IMR-90 (cell line): ENCODE measurements around the gene CABS1. TPM values are rescaled to one million over a fixed set of nuclear protein-coding genes. Genes with fewer than 3 reads are reported as not detected.

Experiments used
- ATAC-seq: fragments of 200-7000 bp; cut with Tn5 transposase; 2 replicates; pipeline ENCODE4 v1.9.1; 2020; ENCODE audit warnings: low read depth, mild to moderate bottlenecking, moderate library complexity
- BruUV-seq: library from RNA; stranded (reverse); fragments of 400-500 nt; replicated peaks from 2 replicates; lab custom pipeline; 2021; lab: Mats Ljungman, UMichigan
- CTCF ChIA-PET: fragments of 300-600 bp; formaldehyde crosslinking; extraction: SDS; loops from one replicate; lab custom pipeline; 2021; ENCODE audit warnings: antibody characterized with exemption; lab: Yijun Ruan, JAX
- POLR2A ChIA-PET: fragments of 300-600 bp; sonication (Branson Sonifier 250); formaldehyde crosslinking; loops from one replicate; lab custom pipeline; 2022; ENCODE audit warnings: antibody characterized with exemption; ENCODE audit not compliant: unreplicated experiment; lab: Charles Lee
- DNase-seq: peaks from one replicate; pipeline ENCODE4 v3.0.0; 2013
- H2AFZ ChIP-seq: replicated peaks from 2 replicates; pipeline ENCODE3; 2013; ENCODE audit warnings: low read length, mild to moderate bottlenecking; ENCODE audit not compliant: poor library complexity
- H2AK5ac ChIP-seq: 2 replicates; pipeline ENCODE4 v1.6.1; 2013; ENCODE audit warnings: low read depth, low read length, inconsistent platforms
- H2AK9ac ChIP-seq: replicated peaks from 2 replicates; pipeline ENCODE3; 2013; ENCODE audit warnings: mild to moderate bottlenecking, low read depth, low read length, moderate library complexity; ENCODE audit not compliant: poor library complexity
- H2BK120ac ChIP-seq: 2 replicates; pipeline ENCODE4 v1.6.1; 2013; ENCODE audit warnings: low read depth, low read length, inconsistent platforms
- H2BK15ac ChIP-seq: 3 replicates; pipeline ENCODE4 v1.6.1; 2013; ENCODE audit warnings: low read depth, low read length, inconsistent platforms
- H2BK20ac ChIP-seq: 2 replicates; pipeline ENCODE4 v1.6.1; 2013; ENCODE audit warnings: low read depth, mild to moderate bottlenecking, inconsistent platforms, low read length, moderate library complexity
- H2BK5ac ChIP-seq: 2 replicates; pipeline ENCODE4 v1.6.1; 2013; ENCODE audit warnings: mild to moderate bottlenecking, low read depth, low read length, inconsistent platforms; ENCODE audit not compliant: poor library complexity, severe bottlenecking
- H3K14ac ChIP-seq: replicated peaks from 2 replicates; pipeline ENCODE4 v1.6.1; 2013; ENCODE audit warnings: low read depth, low read length, inconsistent platforms
- H3K18ac ChIP-seq: 2 replicates; pipeline ENCODE4 v1.6.1; 2013; ENCODE audit warnings: low read depth, low read length, control low read depth
- H3K23ac ChIP-seq: 2 replicates; pipeline ENCODE4 v1.6.1; 2013; ENCODE audit warnings: low read depth, low read length, inconsistent platforms
- H3K27ac ChIP-seq: 2 replicates; pipeline ENCODE4 v1.5.1; 2013; ENCODE audit warnings: mild to moderate bottlenecking, control low read depth, low read length; ENCODE audit not compliant: insufficient read depth
- H3K27me3 ChIP-seq: 2 replicates; pipeline ENCODE4 v1.6.1; 2013; ENCODE audit warnings: low read length; ENCODE audit not compliant: control insufficient read depth, insufficient read depth
- H3K36me3 ChIP-seq: 2 replicates; pipeline ENCODE4 v1.6.1; 2013; ENCODE audit warnings: low read length, mixed read lengths; ENCODE audit not compliant: control insufficient read depth, insufficient read depth
- H3K4ac ChIP-seq: 2 replicates; pipeline ENCODE4 v1.6.1; 2013; ENCODE audit warnings: low read depth, low read length, inconsistent platforms
- H3K4me1 ChIP-seq: 2 replicates; pipeline ENCODE4 v1.6.1; 2013; ENCODE audit warnings: low read length, mixed read lengths; ENCODE audit not compliant: control insufficient read depth, insufficient read depth
- H3K4me2 ChIP-seq: 2 replicates; pipeline ENCODE4 v1.6.1; 2013; ENCODE audit warnings: low read depth, mild to moderate bottlenecking, control low read depth, low read length, moderate library complexity
- H3K4me3 ChIP-seq: 2 replicates; pipeline ENCODE4 v1.5.1; 2013; ENCODE audit warnings: low read depth, mild to moderate bottlenecking, control low read depth, low read length, moderate library complexity; ENCODE audit not compliant: insufficient read depth
- H3K56ac ChIP-seq: 2 replicates; pipeline ENCODE4 v1.6.1; 2013; ENCODE audit warnings: low read length, inconsistent platforms; ENCODE audit not compliant: insufficient read depth; ENCODE audit errors: extremely low read depth
- H3K79me1 ChIP-seq, 2 experiments: 2 replicates each; pipeline ENCODE4 v1.6.1; 2013; ENCODE audit warnings: low read length in 2 of 2, inconsistent platforms in 1 of 2, low read depth in 1 of 2
- H3K9ac ChIP-seq: 2 replicates; pipeline ENCODE4 v1.6.1; 2013; ENCODE audit warnings: low read depth, low read length, control low read depth
- H3K9me1 ChIP-seq: 2 replicates; pipeline ENCODE4 v1.6.1; 2013; ENCODE audit warnings: low read length, inconsistent platforms; ENCODE audit not compliant: insufficient read depth
- H3K9me3 ChIP-seq: 2 replicates; pipeline ENCODE4 v1.6.1; 2013; ENCODE audit warnings: low read length; ENCODE audit not compliant: control insufficient read depth, insufficient read depth
- H4K20me1 ChIP-seq: 2 replicates; pipeline ENCODE4 v1.6.1; 2013; ENCODE audit warnings: low read length, inconsistent platforms; ENCODE audit not compliant: insufficient read depth
- H4K5ac ChIP-seq: 2 replicates; pipeline ENCODE4 v1.6.1; 2013; ENCODE audit warnings: mild to moderate bottlenecking, low read depth, low read length, control low read depth
- H4K8ac ChIP-seq, 2 experiments: 2 replicates each; pipeline ENCODE4 v1.6.1; 2013; ENCODE audit warnings: low read depth in 2 of 2, low read length in 2 of 2, control low read depth in 1 of 2, inconsistent platforms in 1 of 2
- H4K91ac ChIP-seq: 2 replicates; pipeline ENCODE4 v1.6.1; 2013; ENCODE audit warnings: low read depth, low read length, inconsistent platforms; ENCODE audit not compliant: insufficient read depth
- BHLHE40 ChIP-seq: fragments of 150-350 bp; IDR thresholded peaks from 2 replicates; pipeline ENCODE4 v1.6.1; 2016; ENCODE audit warnings: mild to moderate bottlenecking, low read depth, low read length
- RAD21 ChIP-seq: IDR thresholded peaks from 2 replicates; pipeline ENCODE4 v1.6.1; 2012; ENCODE audit warnings: low read length, improper control_type of control experiment
- WGBS, 2 experiments: methylation state at CpG; one replicate each; pipeline versions ENCODE4 v1.1.5 to v1.1.7; 2013; ENCODE audit warnings: missing lambda C conversion rate in 2 of 2; ENCODE audit not compliant: insufficient read length in 1 of 2; ENCODE audit errors: extremely low coverage in 2 of 2; 5-methylcytosine and 5-hydroxymethylcytosine counted together
- dilution Hi-C: fragments of 300-500 bp; cut with HindIII; formaldehyde crosslinking; loops from one replicate; pipeline ENCODE4 v1.14.3; 2018; ENCODE audit warnings: low sequenced_read_pairs; ENCODE audit not compliant: unreplicated experiment
- in situ Hi-C: fragments of 300-500 bp; cut with MboI; formaldehyde crosslinking; loops from 3 replicates; pipeline ENCODE4 v1.14.3; 2019; ENCODE audit warnings: low sequenced_read_pairs, inconsistent platforms, mixed read lengths
- intact Hi-C: fragments of 100-400 bp; cut with micrococcal nuclease; formaldehyde crosslinking; loops from 2 replicates; pipeline ENCODE4 v1.10.0; 2022
- polyA plus RNA-seq, 3 experiments: library from polyadenylated mRNA; depleted of rRNA; stranded (reverse); fragments of >200 nt; gene quantifications; 2 replicates each; pipeline ENCODE4 v1.2.3, GENCODE V29; 2012; ENCODE audit warnings: low replicate concordance in 1 of 3
- total RNA-seq: library from RNA; depleted of rRNA; stranded (reverse); fragments of >200 nt; gene quantifications from 2 replicates; pipeline ENCODE4 v1.2.3, GENCODE V29; 2012; rRNA removed

CABS1 gene
- total and polyA plus RNA-seq, 2 of the 4 experiments (the other 2 are of a cell fraction) = not detected

GRCh38 chr4:70382691-70383181 is 48.0 kb downstream of the CABS1 start, which contains the start of gene SMR3B:
Gene SMR3B (plus strand): TSS chr4:70383131. CDS start chr4:70384511, 1,380 bp downstream.
- ChIA-PET POLR2A (no interaction called here), CTCF (no interaction called here)
- H2BK5ac ChIP-seq = no peak within 1 kb of the TSS
- H3K23ac ChIP-seq = no peak within 1 kb of the TSS
- H4K8ac ChIP-seq = no peak within 1 kb of the TSS
- intact Hi-C loops (no loop called here), dilution Hi-C loops (no loop called here), in situ Hi-C loops (no loop called here)
- H3K27me3 ChIP-seq = no peaks in the 10 kb centered on the region
- no peak within 1 kb of the TSS for H2BK120ac ChIP-seq
- no peaks in the 10 kb centered on the region for H3K36me3 ChIP-seq
- no peaks in the 10 kb centered on the region for H3K79me1 ChIP-seq
- no peaks in the 10 kb centered on the region for H3K9me3 ChIP-seq
- H4K91ac ChIP-seq = no peak within 1 kb of the TSS
- H3K18ac ChIP-seq = no peak within 1 kb of the TSS
- no peaks in the 10 kb centered on the region for H3K9me1 ChIP-seq
- no peak within 1 kb of the TSS for H3K4me3 ChIP-seq
- no peak within 1 kb of the TSS for H2AK5ac ChIP-seq
- H4K5ac ChIP-seq = no peak within 1 kb of the TSS
- DNase-seq (no peak), ATAC-seq (no peak)
- H2BK20ac ChIP-seq = no peak within 1 kb of the TSS
- H3K9ac ChIP-seq = no peak within 1 kb of the TSS
- no peak within 1 kb of the TSS for H3K56ac ChIP-seq
- H2BK15ac ChIP-seq = no peak within 1 kb of the TSS
- no CpG with 5 or more reads among the region's 5 CpGs for WGBS, 2 experiments
- H2AFZ ChIP-seq = no peak within 1 kb of the TSS
- no peak within 1 kb of the TSS for H3K27ac ChIP-seq
- H2AK9ac ChIP-seq = no peak within 1 kb of the TSS
- no peaks in the 10 kb centered on the region for H4K20me1 ChIP-seq
- no peak within 1 kb of the TSS for H3K14ac ChIP-seq
- H3K4me1 ChIP-seq = no peaks in the 10 kb centered on the region
- TF ChIP-seq RAD21 = no peak
- no peak for TF ChIP-seq BHLHE40
- H3K4ac ChIP-seq = no peak within 1 kb of the TSS
- no peak within 1 kb of the TSS for H3K4me2 ChIP-seq
- BruUV-seq = no TSS peak

Other genes with a start within 250 kb of the CABS1 start
- not detected in 2 replicates for gene PRR27, start 180.7 kb upstream of the CABS1 start, total RNA-seq
- gene PRR27, start 180.7 kb upstream of the CABS1 start, polyA plus RNA-seq (2012; rRNA removed) = not detected in 2 replicates
- gene ODAM, start 139.3 kb upstream of the CABS1 start, total RNA-seq = not detected in 2 replicates
- gene ODAM, start 139.3 kb upstream of the CABS1 start, polyA plus RNA-seq (2012; rRNA removed) = not detected in 2 replicates
- not detected in 2 replicates for gene FDCSP, start 108.9 kb upstream of the CABS1 start, total RNA-seq
- not detected in 2 replicates for gene FDCSP, start 108.9 kb upstream of the CABS1 start, polyA plus RNA-seq (2012; rRNA removed)
- gene CSN3, start 92.4 kb upstream of the CABS1 start, total RNA-seq = not detected in 2 replicates
- gene CSN3, start 92.4 kb upstream of the CABS1 start, polyA plus RNA-seq (2012; rRNA removed) = not detected in 2 replicates
- not detected in 2 replicates for gene SMR3A, start 25.8 kb downstream of the CABS1 start, total RNA-seq
- not detected in 2 replicates for gene SMR3A, start 25.8 kb downstream of the CABS1 start, polyA plus RNA-seq (2012; rRNA removed)
- not detected in 2 replicates for gene SMR3B, start 48.1 kb downstream of the CABS1 start, total RNA-seq
- gene SMR3B, start 48.1 kb downstream of the CABS1 start, polyA plus RNA-seq (2012; rRNA removed) = not detected in 2 replicates
- not detected in 2 replicates for gene OPRPN, start 63.0 kb downstream of the CABS1 start, total RNA-seq
- not detected in 2 replicates for gene OPRPN, start 63.0 kb downstream of the CABS1 start, polyA plus RNA-seq (2012; rRNA removed)
- not detected in 2 replicates for gene MUC7, start 137.2 kb downstream of the CABS1 start, total RNA-seq
- not detected in 2 replicates for gene MUC7, start 137.2 kb downstream of the CABS1 start, polyA plus RNA-seq (2012; rRNA removed)
- not detected in 2 replicates for gene AMTN, start 183.6 kb downstream of the CABS1 start, total RNA-seq
- gene AMTN, start 183.6 kb downstream of the CABS1 start, polyA plus RNA-seq (2012; rRNA removed) = not detected in 2 replicates